HS-5 (cell line): ENCODE results near the gene NRG3.

Source experiments
- DNase-seq: peaks from one replicate; pipeline ENCODE4 v3.0.0-alpha.2; 2012; ENCODE audit warnings: low read depth

NRG3 gene

GRCh38 chr10:82221056-82221455 is 346.1 kb downstream of the NRG3 start:
- no peak for DNase-seq

GRCh38 chr10:82221601-82222149 is 346.7 kb downstream of the NRG3 start:
- DNase-seq, result no peak

- DNase-seq, result no peak
These were observed 353.7 kb downstream of the NRG3 start for GRCh38 chr10:82228701-82229100.

GRCh38 chr10:82234173-82234572 is 359.2 kb downstream of the NRG3 start:
- DNase-seq, result no peak

GRCh38 chr10:82236084-82236731 is 361.2 kb downstream of the NRG3 start:
- no peak for DNase-seq

GRCh38 chr10:82238291-82238690 is 363.3 kb downstream of the NRG3 start:
- DNase-seq, result no peak

GRCh38 chr10:82240408-82240807 is 365.4 kb downstream of the NRG3 start:
- no peak for DNase-seq

GRCh38 chr10:82242778-82243177 is 367.8 kb downstream of the NRG3 start:
- DNase-seq, result no peak

GRCh38 chr10:82245157-82245556 is 370.2 kb downstream of the NRG3 start:
- no peak for DNase-seq

GRCh38 chr10:82245906-82246560 is 371.0 kb downstream of the NRG3 start:
- no peak for DNase-seq

- DNase-seq, result no peak
These were observed 374.1 kb downstream of the NRG3 start for GRCh38 chr10:82249141-82249540.

GRCh38 chr10:82251222-82251906 is 376.4 kb downstream of the NRG3 start:
- no peak for DNase-seq

GRCh38 chr10:82252081-82252480 is 377.1 kb downstream of the NRG3 start:
- DNase-seq, result no peak

- no peak for DNase-seq
These were observed 379.2 kb downstream of the NRG3 start for GRCh38 chr10:82254237-82254636.

GRCh38 chr10:82256275-82256674 is 381.3 kb downstream of the NRG3 start:
- no peak for DNase-seq

GRCh38 chr10:82266438-82266837 is 391.4 kb downstream of the NRG3 start:
- DNase-seq, result peak; percentile 55

GRCh38 chr10:82267014-82267413 is 392.0 kb downstream of the NRG3 start:
- no peak for DNase-seq

- DNase-seq, result no peak
These were observed 392.5 kb downstream of the NRG3 start for GRCh38 chr10:82267465-82267864.

GRCh38 chr10:82267960-82268359 is 393.0 kb downstream of the NRG3 start:
- no peak for DNase-seq

GRCh38 chr10:82277591-82277990 is 402.6 kb downstream of the NRG3 start:
- DNase-seq, result no peak

- DNase-seq, result no peak
These were observed 403.6 kb downstream of the NRG3 start for GRCh38 chr10:82278401-82279182.

GRCh38 chr10:82282782-82283456 is 407.9 kb downstream of the NRG3 start:
- DNase-seq, result no peak
